SK-N-SH (cell line): Measurements from ENCODE around the gene FMO5.

Experiments used
- EZH2phosphoT487 ChIP-seq: fragments of 200-600 bp; sonication (generic); IDR thresholded peaks from 2 replicates; pipeline ENCODE4 v1.6.1; 2017; ENCODE audit warnings: low read depth, mixed run types, mild to moderate bottlenecking, antibody characterized with exemption, moderate library complexity, borderline replicate concordance
- NRF1 ChIP-seq: IDR thresholded peaks from 2 replicates; pipeline ENCODE4 v1.6.1; 2012; ENCODE audit warnings: low read depth, mild to moderate bottlenecking, low read length
- POLR2AphosphoS5 ChIP-seq: IDR thresholded peaks from 2 replicates; pipeline ENCODE4 v1.6.1; 2012; ENCODE audit warnings: low read depth, low read length
- SIN3A ChIP-seq: IDR thresholded peaks from 2 replicates; pipeline ENCODE4 v1.6.1; 2012; ENCODE audit warnings: low read depth, mild to moderate bottlenecking, low read length, moderate library complexity, borderline replicate concordance
- TF ChIP-seq, protein P1 (sequence below): fragments of 200-600 bp; sonication (generic); IDR thresholded peaks from 2 replicates; pipeline ENCODE4 v1.6.1; 2017; ENCODE audit warnings: antibody characterized with exemption, mild to moderate bottlenecking, moderate library complexity

DNA sequence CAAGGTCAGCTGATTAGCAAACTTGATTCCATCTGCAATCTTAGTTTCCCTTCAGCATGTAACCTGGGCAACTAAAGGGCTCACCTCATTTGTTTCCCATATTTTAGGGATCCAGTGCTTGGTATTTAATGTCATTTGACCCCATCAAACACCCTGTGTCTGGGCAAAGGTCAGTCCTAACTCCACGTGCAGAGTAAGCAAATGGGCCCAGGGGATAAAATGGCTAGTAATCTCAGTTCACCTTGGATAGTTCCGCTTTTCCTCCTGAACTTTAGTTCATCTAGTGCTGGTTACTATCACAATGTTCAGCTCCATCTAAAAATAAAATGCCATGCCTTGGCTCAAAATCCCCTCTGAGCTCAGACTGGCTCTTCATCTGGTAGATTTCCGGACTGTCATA lies 72.4 kb downstream of the FMO5 start:
- TF ChIP-seq, protein P1, sequence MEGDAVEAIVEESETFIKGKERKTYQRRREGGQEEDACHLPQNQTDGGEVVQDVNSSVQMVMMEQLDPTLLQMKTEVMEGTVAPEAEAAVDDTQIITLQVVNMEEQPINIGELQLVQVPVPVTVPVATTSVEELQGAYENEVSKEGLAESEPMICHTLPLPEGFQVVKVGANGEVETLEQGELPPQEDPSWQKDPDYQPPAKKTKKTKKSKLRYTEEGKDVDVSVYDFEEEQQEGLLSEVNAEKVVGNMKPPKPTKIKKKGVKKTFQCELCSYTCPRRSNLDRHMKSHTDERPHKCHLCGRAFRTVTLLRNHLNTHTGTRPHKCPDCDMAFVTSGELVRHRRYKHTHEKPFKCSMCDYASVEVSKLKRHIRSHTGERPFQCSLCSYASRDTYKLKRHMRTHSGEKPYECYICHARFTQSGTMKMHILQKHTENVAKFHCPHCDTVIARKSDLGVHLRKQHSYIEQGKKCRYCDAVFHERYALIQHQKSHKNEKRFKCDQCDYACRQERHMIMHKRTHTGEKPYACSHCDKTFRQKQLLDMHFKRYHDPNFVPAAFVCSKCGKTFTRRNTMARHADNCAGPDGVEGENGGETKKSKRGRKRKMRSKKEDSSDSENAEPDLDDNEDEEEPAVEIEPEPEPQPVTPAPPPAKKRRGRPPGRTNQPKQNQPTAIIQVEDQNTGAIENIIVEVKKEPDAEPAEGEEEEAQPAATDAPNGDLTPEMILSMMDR: no peak
- TF ChIP-seq NRF1: no peak
- TF ChIP-seq POLR2AphosphoS5: no peak
- TF ChIP-seq SIN3A: no peak
- no peak for TF ChIP-seq EZH2phosphoT487
